ENCODE results near the gene FKBP2.

FKBP2 gene

DNA sequence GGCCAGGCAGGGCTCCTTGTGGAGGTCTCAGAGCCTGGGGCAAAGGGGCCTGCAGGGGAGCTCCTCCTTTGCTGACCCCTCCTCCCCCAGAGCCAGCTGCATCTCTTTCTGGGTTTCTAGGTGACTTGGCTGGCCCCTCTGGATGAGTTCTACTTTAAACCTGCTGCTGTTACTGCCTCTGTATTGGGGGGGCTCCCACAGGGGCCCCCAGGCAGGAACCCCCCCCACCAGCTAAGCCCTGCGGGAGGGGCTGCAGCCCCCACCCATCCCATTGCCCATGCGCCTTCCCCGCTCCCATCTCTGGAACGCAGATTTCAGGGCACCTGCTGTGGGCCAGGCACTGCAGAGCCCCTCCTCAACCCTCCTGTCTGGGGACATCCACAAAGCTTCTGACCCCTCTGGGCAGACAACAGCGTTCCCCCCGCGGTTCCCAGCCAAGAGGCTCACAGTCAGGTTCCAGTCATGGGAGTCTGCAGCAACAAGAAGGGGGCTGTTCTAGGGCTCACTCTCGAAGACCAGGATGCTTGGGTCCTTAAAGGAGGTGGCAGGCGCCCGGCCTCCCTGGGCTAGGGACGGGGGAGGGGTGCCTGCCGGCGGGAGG, 9.6 kb downstream of the FKBP2 start:
- DNase-seq, result no peak

DNA sequence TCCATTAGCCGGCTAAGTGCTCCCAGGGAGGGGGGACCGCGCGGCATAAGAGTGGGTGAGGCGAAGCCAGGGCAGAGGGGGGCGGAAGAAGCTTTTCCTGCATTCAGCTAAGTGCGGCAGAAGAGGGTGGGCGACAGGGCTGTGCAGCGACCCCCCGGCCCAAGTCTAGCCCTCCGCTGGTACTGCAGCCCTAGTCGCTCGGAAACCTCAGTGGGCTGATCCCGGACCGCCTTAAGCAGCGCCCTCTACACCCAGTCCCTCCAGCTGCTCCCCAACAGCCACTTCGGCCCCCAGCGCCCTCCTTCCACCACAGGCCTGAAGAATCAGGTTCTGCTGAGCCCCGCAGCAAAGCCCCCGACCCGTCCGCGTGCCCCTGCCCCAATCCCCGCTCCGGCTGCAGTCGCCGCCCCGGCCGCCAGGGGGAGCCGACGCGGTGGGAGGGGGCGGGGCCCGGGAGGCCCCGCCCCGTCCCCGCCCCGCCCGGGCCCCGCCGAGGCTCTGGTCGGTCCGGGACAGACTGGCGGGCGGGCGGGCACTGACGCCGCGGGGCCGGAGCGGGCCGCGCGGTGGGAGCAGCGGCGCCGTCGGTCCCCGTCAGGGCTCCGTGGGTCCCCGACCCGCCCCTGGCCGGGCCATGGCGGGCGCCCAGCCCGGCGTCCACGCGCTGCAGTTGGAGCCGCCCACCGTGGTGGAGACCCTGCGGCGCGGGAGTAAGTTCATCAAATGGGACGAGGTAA, 10.3 kb downstream of the FKBP2 start, which contains the start of gene PLCB3:
TSS of gene PLCB3 (plus strand) at position 515 of the 737 bp plus-strand sequence. CDS start at position 635, 120 bp downstream.
- DNase-seq, result no peak

DNA sequence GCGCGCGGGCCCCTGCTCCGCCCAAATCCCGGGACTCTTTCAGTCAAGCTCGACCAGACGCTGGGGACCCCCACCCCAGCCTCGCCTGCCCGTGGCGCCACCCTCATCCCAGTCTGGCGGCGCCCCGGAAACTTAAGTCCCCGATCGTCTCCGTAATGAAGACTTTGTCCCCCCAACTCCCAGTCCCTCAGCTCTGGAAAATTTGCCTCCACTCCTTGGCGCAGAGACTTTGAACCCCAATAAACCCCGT, 10.8 kb downstream of the FKBP2 start:
- no peak for DNase-seq

DNA sequence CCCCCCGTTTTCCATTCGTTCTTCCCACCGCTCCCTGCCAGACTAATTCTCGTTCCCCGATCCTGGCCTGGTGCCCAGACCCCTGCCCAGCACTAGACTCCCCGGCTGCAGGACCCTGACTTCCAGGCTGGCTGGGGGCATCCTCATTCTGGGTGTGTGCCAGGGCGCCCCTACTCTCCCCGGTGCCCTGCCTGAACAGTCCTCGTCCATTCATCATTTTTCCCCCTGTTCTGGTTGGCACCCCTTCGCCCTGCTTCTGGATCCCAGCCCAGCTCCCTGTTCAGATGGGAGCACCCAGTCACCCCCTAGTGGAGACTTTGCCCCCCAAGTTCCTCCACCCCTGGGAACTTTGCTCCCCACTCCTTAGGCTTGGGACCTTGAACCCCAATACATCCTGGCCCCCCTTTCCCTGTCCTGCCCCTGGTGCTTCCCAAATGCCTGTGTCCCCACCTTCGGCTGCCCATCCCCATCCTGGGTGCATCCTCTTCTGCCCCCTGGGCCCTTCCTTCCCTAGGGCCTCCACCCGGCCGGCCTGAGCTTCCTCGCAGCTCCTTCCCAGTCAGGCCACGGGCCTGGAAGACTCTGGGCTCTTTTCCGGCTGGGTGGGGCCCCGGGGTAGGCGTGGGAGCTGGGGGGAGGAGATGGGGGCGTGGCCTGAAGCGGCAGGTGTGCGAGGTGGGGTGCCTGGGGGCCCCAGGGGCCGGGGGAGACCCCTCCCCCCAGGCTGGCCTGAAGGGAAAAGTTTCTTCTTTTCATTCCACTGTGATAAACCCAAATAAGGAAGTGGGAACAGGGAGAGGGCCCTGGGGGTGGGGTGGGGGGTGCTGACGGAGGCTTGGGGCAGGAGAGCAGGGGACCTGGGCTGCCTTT, 11.3 kb downstream of the FKBP2 start:
- no peak for DNase-seq

DNA sequence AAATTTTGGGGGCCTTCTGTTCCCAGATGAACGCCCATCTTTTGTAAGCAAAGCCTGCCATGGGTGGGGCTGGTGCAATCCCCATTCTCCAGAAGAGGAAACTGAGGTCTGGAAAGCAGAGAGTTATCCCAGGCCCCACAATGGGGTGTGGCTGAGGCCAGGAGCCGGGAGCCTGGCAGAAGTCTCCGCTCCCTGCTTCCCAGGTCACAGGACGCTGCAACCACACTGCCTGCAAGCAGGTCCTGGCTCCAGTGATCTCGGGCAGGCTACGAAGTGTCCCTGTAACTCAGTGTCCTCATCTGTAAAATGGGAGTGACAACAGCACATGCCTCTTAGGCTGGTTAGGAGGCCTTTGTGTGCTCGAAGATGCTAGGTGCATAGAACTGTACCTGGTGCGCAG, 12.1 kb downstream of the FKBP2 start:
- no peak for DNase-seq

DNA sequence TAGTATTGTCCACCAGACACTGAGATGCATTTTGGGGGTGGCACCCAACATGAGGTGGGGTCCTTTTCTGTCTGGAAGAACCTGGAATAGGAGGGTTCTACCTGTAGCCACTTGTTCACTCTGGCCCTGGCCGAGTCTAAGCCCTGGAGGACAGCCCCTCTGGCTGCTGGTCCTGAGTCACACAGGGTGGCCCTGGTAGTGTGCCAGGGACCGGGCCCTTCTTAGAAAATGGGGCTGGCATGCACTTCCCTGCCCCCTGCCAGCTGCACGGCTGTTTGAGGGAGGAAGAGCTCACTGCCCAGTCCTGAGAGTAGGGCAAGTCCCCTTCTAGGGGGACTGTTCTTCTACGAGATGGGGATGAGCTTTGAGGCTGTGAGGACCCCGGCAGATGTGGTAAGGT, 12.6 kb downstream of the FKBP2 start:
- no peak for DNase-seq

DNA sequence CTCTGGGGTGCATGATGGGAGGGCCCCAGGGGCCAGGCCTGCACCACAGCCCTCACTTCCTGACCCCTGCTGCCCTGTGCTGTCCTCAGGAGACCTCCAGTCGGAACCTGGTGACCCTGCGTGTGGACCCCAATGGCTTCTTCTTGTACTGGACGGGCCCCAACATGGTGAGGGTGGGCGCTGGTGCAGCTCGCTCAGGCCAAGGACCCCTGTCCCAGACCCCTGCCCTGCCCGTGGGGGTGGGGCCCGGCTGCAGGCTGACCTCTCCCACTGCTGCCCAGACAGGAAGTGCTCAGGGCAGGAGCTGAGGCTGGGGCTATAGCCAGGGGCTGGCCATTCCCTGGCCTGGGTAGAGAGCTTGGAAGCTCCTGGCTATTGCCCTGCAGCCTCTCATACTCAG, 13.4 kb downstream of the FKBP2 start:
- DNase-seq, result no peak

DNA sequence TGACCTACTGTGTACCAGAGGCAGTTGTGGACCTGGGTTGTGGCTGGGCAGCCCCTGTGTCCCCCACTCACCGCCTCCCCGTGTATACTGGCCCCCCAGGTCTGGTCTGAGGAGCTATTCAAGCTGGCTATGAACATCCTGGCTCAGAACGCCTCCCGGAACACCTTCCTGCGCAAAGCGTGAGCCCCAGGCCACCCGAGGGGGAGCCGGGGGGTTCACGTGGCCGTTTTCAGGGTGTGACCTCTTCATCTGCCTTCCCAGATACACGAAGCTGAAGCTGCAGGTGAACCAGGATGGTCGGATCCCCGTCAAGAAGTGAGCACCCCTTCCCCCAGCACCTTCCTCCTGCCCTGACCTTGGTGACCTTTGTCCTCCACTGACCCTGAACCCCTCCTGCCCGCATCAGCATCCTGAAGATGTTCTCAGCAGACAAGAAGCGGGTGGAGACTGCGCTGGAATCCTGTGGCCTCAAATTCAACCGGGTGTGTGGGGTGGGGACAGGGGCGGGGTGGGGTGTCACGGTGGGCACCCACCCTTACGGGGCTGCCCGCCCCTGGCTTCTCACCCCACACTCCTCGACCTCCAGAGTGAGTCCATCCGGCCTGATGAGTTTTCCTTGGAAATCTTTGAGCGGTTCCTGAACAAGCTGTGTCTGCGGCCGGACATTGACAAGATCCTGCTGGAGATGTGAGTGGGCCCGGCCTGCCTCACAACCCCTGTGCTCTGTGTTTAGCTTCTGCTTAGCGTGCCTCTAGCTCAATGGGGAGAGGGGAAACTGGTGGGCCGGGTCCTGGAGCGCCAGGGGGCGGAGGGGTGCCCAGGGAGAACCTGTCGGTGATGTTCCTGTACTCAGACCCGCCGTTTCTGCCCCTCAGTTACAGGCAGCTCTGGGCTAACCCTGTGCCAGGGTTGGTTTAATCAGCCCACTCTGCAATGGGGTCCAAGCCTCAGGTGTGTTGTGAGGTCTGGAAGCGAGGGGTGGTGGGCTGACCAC, 14.5 kb downstream of the FKBP2 start:
- no peak for DNase-seq

DNA sequence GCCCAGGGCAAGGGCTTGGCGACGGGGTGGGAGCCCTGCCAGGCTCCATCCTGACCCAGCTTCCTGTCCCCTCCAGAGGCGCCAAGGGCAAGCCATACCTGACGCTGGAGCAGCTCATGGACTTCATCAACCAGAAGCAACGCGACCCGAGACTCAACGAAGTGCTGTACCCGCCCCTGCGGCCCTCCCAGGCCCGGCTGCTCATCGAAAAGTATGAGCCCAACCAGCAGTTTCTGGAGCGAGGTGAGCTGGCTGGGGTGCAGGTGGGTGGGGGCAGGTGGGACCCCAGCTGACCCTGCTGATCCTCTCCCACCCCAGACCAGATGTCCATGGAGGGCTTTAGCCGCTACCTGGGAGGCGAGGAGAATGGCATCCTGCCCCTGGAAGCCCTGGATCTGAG, 15.4 kb downstream of the FKBP2 start:
- DNase-seq, result no peak

DNA sequence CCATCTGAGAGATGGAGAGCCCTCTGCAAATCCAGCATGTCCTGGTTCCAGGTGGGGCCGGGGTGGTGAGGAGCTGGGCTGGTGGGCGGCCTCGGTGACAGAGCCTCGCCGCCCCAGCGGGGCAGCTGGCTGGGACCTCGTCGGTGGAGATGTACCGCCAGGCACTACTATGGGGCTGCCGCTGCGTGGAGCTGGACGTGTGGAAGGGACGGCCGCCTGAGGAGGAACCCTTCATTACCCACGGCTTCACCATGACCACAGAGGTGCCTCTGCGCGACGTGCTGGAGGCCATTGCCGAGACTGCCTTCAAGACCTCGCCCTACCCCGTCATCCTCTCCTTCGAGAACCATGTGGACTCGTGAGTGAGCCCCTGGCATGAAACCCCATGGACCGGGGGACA, 17.5 kb downstream of the FKBP2 start:
- DNase-seq, result no peak

DNA sequence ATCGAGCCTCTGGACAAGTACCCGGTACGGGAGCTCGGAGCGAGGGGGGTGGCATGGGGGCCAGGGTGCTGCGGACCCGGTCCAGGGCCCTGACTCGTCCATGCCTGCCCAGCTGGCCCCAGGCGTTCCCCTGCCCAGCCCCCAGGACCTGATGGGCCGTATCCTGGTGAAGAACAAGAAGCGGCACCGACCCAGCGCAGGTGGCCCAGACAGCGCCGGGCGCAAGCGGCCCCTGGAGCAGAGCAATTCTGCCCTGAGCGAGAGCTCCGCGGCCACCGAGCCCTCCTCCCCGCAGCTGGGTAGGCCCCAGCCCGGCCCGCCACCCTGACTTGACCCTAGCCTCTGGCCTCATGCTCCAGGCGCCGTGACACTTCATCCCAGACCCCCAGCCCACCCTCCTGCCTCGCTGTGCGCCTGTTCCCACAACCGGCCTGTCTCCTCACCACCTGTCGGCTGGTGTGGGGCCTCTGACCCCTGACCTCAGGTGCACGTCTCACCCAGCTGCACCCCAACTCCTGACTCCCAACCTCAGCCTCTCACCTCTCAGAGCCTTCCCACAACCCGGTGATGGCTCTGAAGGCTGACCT, 18.1 kb downstream of the FKBP2 start:
- DNase-seq, result no peak

DNA sequence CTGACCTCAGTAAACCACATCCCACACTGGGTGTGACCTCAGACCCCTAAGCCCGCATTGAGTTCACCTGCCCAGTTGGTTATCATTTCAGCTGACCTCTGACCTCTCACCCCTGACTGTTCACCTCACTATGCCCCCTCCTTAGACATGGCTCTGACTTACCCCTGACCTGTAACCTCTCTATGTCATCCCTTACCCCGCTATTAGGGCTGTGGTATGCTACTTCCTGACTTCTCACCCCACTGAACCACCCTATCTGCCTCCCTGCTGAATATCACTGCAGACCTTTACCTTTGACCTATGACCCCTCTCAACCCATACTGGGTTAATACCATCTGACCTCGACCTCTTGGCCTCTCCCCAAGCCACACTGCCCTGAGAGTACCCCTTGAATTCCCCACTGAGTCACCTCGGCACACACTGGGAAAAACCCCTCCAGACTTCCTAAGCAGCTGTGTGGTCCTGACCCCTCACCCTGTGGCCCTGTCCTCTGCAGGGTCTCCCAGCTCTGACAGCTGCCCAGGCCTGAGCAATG, 18.7 kb downstream of the FKBP2 start:
- no peak for DNase-seq

DNA sequence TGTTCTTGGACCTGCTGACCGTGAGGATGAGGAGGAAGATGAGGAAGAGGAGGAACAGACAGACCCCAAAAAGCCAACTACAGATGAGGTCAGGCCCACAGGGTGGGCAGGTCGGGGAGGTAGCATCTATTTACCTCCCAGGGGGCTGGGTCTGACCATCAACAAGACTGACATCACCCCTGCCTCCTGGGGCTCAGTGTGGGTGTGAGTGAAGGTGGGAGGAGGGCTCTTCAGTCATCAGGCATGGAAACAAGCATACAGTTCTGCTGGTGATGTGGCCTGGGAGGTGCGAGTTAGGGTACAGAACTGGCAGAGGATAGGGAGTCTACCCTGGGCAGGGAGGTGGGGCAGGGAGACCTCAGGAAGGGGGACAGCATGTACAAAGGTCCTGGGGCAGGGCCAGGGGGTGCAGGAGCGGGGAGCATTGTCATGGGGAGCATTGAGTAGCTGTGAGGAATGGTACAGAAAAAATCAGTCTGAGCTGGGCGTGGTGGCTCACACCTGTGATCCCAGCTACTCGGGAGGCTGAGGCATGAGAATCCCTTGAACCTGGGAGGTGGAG, 19.3 kb downstream of the FKBP2 start:
- no peak for DNase-seq

DNA sequence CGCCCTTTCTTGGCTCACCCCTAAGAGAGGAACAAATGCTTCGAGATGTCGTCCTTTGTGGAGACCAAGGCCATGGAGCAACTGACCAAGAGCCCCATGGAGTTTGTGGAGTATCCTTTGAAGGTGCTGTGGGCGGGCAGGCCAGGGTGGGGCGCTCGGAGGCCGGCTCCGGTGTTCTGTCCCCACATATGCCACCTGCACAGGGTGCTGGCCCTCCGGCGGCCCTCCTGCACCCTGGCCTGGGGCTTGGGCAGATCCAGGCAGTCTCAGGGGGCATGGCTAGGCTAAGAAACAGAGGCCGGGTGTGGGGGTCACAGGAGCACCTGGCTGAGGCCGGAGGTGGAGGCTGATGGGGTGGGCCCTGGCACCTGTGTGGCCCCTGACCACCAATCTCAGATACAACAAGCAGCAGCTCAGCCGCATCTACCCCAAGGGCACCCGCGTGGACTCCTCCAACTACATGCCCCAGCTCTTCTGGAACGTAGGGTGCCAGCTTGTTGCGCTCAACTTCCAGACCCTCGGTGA, 20.7 kb downstream of the FKBP2 start:
- DNase-seq, result no peak

DNA sequence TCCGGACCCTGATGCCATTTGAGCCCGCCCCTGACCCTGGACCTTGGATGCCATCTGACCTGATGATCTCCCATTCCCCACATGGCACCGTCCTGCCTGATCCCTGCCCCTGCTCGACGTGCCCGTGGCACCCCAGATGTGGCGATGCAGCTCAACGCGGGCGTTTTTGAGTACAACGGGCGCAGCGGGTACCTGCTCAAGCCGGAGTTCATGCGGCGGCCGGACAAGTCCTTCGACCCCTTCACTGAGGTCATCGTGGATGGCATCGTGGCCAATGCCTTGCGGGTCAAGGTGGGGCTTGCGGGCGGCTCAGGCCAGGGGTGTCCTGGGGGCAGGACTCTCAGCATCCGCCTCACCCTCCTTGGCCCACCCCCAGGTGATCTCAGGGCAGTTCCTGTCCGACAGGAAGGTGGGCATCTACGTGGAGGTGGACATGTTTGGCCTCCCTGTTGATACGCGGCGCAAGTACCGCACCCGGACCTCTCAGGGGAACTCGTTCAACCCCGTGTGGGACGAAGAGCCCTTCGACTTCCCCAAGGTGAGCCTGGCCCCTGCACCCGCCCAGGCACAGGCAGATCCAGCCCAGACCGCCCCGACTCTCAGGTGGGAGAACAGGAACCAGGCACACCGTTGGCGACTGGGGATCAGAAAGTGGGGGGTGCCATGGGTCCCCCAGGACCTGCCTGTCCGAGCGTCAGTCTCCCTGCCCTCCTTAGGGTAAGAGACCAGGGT, 21.5 kb downstream of the FKBP2 start:
- no peak for DNase-seq

DNA sequence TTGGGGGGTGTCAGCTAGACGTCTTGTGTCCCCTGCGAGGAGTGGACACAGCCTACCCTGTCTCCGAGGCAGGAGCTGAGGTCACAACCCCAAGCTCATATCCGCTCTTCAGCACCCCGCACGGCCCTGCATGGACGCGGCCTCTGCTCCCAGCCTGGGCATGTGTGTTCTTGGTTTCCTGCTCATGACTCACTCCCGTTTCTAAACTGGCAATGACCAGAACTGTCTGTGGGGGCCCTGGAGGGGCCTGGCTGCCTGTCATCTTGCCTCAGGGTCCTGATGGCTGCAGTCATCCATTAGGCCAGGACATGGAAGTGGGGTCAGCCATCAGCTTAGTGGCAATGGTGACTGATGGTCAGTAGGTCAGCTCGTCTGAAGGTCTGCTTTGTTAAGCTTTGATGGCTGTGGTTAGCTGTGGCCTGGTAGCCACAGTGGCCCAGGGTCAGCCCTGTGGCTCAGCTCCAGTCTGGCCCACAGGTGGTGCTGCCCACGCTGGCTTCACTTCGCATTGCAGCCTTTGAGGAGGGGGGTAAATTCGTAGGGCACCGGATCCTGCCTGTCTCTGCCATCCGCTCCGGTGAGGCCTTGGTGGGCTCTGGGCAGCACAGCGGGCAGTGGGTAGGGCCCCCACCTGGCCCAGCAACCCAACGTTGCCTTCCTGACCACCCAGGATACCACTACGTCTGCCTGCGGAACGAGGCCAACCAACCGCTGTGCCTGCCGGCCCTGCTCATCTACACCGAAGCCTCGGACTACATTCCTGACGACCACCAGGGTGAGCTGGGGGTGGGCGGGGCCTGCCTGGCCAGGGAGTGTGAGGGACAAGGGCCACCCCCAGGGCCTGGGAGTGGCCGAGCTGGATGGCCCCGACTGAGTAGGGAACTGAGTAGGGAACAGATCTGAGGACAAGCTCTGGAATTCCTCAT, 22.4 kb downstream of the FKBP2 start:
- no peak for DNase-seq

DNA sequence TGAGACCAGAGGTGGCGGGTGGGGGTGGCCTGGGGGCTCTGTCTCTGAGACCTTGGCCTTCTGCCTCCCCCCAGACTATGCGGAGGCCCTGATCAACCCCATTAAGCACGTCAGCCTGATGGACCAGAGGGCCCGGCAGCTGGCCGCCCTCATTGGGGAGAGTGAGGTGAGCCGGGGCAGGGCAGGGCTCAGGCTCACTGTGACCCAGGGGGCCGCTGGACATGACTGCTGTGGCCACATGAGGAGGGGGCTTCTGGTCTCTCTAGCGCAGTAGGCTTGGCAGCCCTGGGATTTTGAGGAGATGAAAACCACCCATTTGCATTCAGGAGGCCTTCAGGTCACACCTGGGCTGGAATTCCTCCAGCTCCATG, 23.0 kb downstream of the FKBP2 start:
- DNase-seq, result no peak

DNA sequence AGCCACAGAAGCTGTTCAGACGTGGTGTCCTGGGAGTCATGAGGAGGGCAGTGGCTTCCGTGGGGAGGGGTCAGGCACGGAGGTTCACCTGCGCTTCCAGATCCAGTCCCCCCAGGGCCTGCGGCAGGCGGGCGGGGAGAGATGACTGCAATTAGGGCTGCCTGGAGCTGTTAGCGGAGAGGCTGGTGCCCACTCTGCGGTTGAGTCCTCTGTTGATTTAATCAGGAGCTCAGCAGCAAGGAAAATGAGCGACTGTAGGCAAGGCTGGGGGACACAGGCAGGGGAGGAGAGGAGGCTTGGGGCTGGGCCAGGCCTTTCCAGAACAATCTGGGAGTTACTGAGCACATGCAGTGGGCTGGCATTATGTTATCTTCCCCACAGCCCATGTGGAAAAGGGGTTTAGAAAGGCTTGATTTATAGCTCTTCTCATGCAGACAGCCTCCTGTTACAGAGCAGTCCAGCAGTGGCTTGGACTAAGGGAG, 23.5 kb downstream of the FKBP2 start:
- no peak for DNase-seq
